22Rv1 (cell line): ENCODE data around the gene DOCK3.
"Not testable (repeated sequence)": the region's sequence is repeated elsewhere in the genome, so short reads cannot be mapped to it uniquely, and the experiment has no call there.

ENCODE experiments used
- ZFX ChIP-seq: fragments of 450-650 bp; IDR thresholded peaks from 2 replicates; pipeline ENCODE4 v1.6.1; 2017; ENCODE audit warnings: antibody characterized with exemption, borderline replicate concordance
- TF ChIP-seq, protein P1 (sequence below): fragments of 450-650 bp; IDR thresholded peaks from 2 replicates; pipeline ENCODE4 v1.5.1; 2017; ENCODE audit warnings: mild to moderate bottlenecking

DNA sequence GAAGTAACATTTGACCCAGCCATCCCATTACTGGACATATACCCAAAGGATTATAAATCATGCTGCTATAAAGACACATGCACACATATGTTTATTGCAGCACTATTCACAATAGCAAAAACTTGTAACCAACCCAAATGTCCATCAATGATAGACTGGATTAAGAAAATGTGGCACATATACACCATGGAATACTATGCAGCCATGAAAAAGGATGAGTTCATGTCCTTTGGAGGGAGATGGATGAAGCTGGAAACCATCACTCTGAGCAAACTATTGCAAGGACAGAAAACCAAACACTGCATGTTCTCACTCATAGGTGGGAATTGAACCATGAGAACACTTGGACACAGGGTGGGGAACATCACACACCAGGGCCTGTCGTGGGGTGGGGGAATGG, 208.0 kb downstream of the DOCK3 start:
- TF ChIP-seq, protein P1, sequence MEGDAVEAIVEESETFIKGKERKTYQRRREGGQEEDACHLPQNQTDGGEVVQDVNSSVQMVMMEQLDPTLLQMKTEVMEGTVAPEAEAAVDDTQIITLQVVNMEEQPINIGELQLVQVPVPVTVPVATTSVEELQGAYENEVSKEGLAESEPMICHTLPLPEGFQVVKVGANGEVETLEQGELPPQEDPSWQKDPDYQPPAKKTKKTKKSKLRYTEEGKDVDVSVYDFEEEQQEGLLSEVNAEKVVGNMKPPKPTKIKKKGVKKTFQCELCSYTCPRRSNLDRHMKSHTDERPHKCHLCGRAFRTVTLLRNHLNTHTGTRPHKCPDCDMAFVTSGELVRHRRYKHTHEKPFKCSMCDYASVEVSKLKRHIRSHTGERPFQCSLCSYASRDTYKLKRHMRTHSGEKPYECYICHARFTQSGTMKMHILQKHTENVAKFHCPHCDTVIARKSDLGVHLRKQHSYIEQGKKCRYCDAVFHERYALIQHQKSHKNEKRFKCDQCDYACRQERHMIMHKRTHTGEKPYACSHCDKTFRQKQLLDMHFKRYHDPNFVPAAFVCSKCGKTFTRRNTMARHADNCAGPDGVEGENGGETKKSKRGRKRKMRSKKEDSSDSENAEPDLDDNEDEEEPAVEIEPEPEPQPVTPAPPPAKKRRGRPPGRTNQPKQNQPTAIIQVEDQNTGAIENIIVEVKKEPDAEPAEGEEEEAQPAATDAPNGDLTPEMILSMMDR: not testable (repeated sequence)
- not testable (repeated sequence) for TF ChIP-seq ZFX
